Spleen (tissue), 7 donors: Measurements from ENCODE around the gene ERI3.

Source experiments
- CTCF ChIP-seq, 11 experiments: fragments of 200-600 bp in 7 of 11; fragments of 450-650 bp in 4 of 11; sonication (generic) in 4 of 11; IDR thresholded peaks in 8 of 11; conservative IDR thresholded peaks in 3 of 11; 1 replicate in 7 of 11; 2 replicates in 4 of 11; pipeline versions ENCODE4 v1.4.0 to v1.8.0; 2016 to 2021; ENCODE audit warnings: antibody characterized with exemption in 11 of 11, inconsistent platforms in 4 of 11, mild to moderate bottlenecking in 1 of 11
- POLR2A ChIP-seq, 3 donors: fragments of 450-650 bp; IDR thresholded peaks; one replicate each; pipeline ENCODE4 v1.5.1; 2017; ENCODE audit warnings: antibody characterized with exemption in 3 of 3, mild to moderate bottlenecking in 1 of 3
- donor health status: DM: no; HTN: no; CAD: no; lungs with moderate emphysema.
- donor health status: DM: no; HTN: no; CAD: no.
- donor health status: DM: no; HTN: no; CAD: no.

GRCh38 chr1:44240802-44241671 lies 114.0 kb downstream of the ERI3 start:
- TF ChIP-seq CTCF (IDR thresholded peaks at IDR 0.05 in 8 of 11, conservative IDR thresholded peaks at IDR 0.05 in 3 of 11) (no peak), POLR2A (IDR thresholded peaks at IDR 0.05) (no peak)
